Caco-2 (cell line): Measurements from ENCODE around the gene TTBK2. TPM values are rescaled to one million over a fixed set of nuclear protein-coding genes. Genes with fewer than 3 reads are reported as not detected.

Experiments used
- BruUV-seq: library from RNA; stranded (reverse); fragments of 400-500 nt; replicated peaks from 2 replicates; lab custom pipeline; 2021; lab: Mats Ljungman, UMichigan
- CTCF ChIA-PET: fragments of 300-600 bp; sonication (Branson Sonifier 250); formaldehyde crosslinking; loops from one replicate; lab custom pipeline; 2022; ENCODE audit warnings: antibody characterized with exemption; lab: Charles Lee
- POLR2A ChIA-PET: fragments of 300-600 bp; sonication (Branson Sonifier 250); formaldehyde crosslinking; loops from one replicate; lab custom pipeline; 2022; ENCODE audit warnings: antibody characterized with exemption; lab: Charles Lee
- DNase-seq, 2 experiments: peaks; one replicate each; pipeline versions ENCODE4 v3.0.0 to v3.0.0-alpha.2; 2020 to 2022
- H3K27me3 ChIP-seq: replicated peaks from 2 replicates; pipeline ENCODE4 v1.6.0; 2011; ENCODE audit warnings: low read length; ENCODE audit not compliant: control insufficient read depth, insufficient read depth
- H3K36me3 ChIP-seq: 2 replicates; pipeline ENCODE4 v1.5.1; 2011; ENCODE audit warnings: low read length; ENCODE audit not compliant: control insufficient read depth, insufficient read depth
- H3K4me1 ChIP-seq: fragments of 250-450 bp; sonication (Bioruptor Pico); 2 replicates; pipeline ENCODE4 v1.5.1; 2020; ENCODE audit warnings: mild to moderate bottlenecking
- H3K4me3 ChIP-seq: 2 replicates; pipeline ENCODE4 v1.5.1; 2011; ENCODE audit warnings: low read depth, mild to moderate bottlenecking, control low read depth, low read length
- H3K9me3 ChIP-seq: fragments of 250-450 bp; sonication (Bioruptor Pico); 2 replicates; pipeline ENCODE4 v1.5.1; 2020; ENCODE audit warnings: mild to moderate bottlenecking, moderate library complexity
- H3K27ac Mint-ChIP-seq: one replicate; pipeline ENCODE4 v1.8.0; 2022; ENCODE audit warnings: mixed read lengths; ENCODE audit not compliant: unreplicated experiment
- H3K27me3 Mint-ChIP-seq: one replicate; pipeline ENCODE4 v1.8.0; 2022; ENCODE audit warnings: mixed read lengths; ENCODE audit not compliant: insufficient read depth, unreplicated experiment
- H3K36me3 Mint-ChIP-seq: one replicate; pipeline ENCODE4 v1.8.0; 2022; ENCODE audit warnings: mild to moderate bottlenecking, mixed read lengths; ENCODE audit not compliant: insufficient read depth, unreplicated experiment
- H3K4me1 Mint-ChIP-seq: one replicate; pipeline ENCODE4 v1.8.0; 2022; ENCODE audit warnings: low read depth, mixed read lengths; ENCODE audit not compliant: unreplicated experiment
- H3K4me3 Mint-ChIP-seq: one replicate; pipeline ENCODE4 v1.8.0; 2022; ENCODE audit warnings: mild to moderate bottlenecking, moderate library complexity, mixed read lengths; ENCODE audit not compliant: unreplicated experiment
- H3K9me3 Mint-ChIP-seq: one replicate; pipeline ENCODE4 v1.8.0; 2022; ENCODE audit warnings: mixed read lengths; ENCODE audit not compliant: unreplicated experiment
- intact Hi-C: fragments of 100-400 bp; cut with micrococcal nuclease; formaldehyde crosslinking; loops from one replicate; pipeline ENCODE4 v1.10.0; 2022; ENCODE audit not compliant: unreplicated experiment
- total RNA-seq: library from RNA; stranded (reverse); gene quantifications from 2 replicates; pipeline ENCODE4 v1.2.3, GENCODE V29; 2022
- TF ChIP-seq, protein P1 (sequence below), 2 experiments: fragments of 200-600 bp in 1 of 2; IDR thresholded peaks; 1 replicate in 1 of 2; 2 replicates in 1 of 2; pipeline versions ENCODE4 v1.5.1 to v1.8.0; 2011 to 2022; ENCODE audit warnings: antibody characterized with exemption in 1 of 2, control low read depth in 1 of 2, inconsistent platforms in 1 of 2, low read depth in 1 of 2, low read length in 1 of 2, mild to moderate bottlenecking in 1 of 2, moderate library complexity in 1 of 2; ENCODE audit not compliant: insufficient read depth in 1 of 2, severe bottlenecking in 1 of 2, unreplicated experiment in 1 of 2

TTBK2 gene
- total RNA-seq, 1 experiment from 2014 or later = 10.1 TPM

GRCh38 chr15:42937143-42937542, 16.6 kb upstream of the TTBK2 start:
- CTCF ChIA-PET = no interaction called here
- Mint-ChIP-seq H3K4me3 (no peak overlapping the region), H3K9me3 (no peaks in the 10 kb centered on the region), H3K4me1 (no peaks in the 10 kb centered on the region), H3K27ac (no peak overlapping the region), H3K27me3 (no peaks in the 10 kb centered on the region), H3K36me3 (peaks cover 6% of the 10 kb centered on the region)
- H3K36me3 ChIP-seq = no peaks in the 10 kb centered on the region
- POLR2A ChIA-PET = no interaction called here
- BruUV-seq = no TSS peak
- no peaks in the 10 kb centered on the region for H3K9me3 ChIP-seq
- TF ChIP-seq, protein P1, sequence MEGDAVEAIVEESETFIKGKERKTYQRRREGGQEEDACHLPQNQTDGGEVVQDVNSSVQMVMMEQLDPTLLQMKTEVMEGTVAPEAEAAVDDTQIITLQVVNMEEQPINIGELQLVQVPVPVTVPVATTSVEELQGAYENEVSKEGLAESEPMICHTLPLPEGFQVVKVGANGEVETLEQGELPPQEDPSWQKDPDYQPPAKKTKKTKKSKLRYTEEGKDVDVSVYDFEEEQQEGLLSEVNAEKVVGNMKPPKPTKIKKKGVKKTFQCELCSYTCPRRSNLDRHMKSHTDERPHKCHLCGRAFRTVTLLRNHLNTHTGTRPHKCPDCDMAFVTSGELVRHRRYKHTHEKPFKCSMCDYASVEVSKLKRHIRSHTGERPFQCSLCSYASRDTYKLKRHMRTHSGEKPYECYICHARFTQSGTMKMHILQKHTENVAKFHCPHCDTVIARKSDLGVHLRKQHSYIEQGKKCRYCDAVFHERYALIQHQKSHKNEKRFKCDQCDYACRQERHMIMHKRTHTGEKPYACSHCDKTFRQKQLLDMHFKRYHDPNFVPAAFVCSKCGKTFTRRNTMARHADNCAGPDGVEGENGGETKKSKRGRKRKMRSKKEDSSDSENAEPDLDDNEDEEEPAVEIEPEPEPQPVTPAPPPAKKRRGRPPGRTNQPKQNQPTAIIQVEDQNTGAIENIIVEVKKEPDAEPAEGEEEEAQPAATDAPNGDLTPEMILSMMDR (IDR thresholded peaks at IDR 0.05; ENCODE audit: insufficient read depth in 1 of 2, low read depth in 1 of 2, low read length in 1 of 2, severe bottlenecking in 1 of 2, unreplicated experiment in 1 of 2) = no peak
- no peak for DNase-seq
- no peak overlapping the region for H3K4me3 ChIP-seq
- intact Hi-C loops = no loop called here
- no peaks in the 10 kb centered on the region for H3K27me3 ChIP-seq
- no peaks in the 10 kb centered on the region for H3K4me1 ChIP-seq

DNA sequence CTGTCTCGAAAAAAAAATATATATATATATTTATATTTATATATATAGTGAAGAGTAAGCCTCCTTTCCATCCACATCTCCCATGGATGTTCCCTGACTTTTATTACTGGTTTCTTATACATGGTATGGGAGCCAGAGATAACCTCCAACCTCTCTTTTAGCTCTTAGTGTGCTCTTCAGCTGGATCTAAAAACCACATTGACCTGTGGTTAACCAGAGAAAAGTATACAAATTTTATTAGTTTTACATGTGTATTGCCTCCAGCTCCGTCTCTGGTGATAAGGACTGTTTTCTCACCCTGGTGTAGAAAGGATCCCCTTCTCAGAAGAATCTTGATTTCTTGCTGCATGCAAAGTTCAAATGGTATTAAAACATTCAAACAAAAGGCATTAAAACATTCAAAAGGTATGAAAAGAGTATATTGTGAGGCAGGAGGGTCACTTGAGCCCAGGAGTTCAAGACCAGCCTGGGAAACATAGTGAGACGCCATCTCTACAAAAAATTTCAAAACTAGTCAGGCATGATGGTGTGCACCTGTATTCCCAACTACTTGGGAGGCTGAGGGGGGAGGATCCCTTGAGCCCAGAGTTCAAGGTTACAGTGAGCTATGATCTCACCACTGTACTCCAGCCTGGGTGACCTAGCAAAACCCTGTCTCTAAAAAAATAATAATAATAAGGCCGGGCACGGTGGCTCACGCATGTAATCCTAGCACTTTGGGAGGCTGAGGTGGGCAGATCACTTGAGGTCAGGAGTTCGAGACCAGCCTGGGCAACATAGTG, 13.5 kb upstream of the TTBK2 start:
- Histone ChIP-seq H3K4me1 (no peaks in the 10 kb centered on the region), H3K9me3 (no peaks in the 10 kb centered on the region), H3K4me3 (no peak overlapping the region), H3K36me3 (no peaks in the 10 kb centered on the region), H3K27me3 (no peaks in the 10 kb centered on the region)
- no peak for DNase-seq
- Mint-ChIP-seq H3K9me3 (no peaks in the 10 kb centered on the region), H3K27me3 (no peaks in the 10 kb centered on the region), H3K27ac (no peak overlapping the region), H3K4me1 (no peaks in the 10 kb centered on the region), H3K4me3 (no peak overlapping the region), H3K36me3 (no peaks in the 10 kb centered on the region)
- CTCF ChIA-PET = no interaction called here
- TF ChIP-seq, protein P1 (IDR thresholded peaks at IDR 0.05; ENCODE audit: insufficient read depth in 1 of 2, low read depth in 1 of 2, low read length in 1 of 2, severe bottlenecking in 1 of 2, unreplicated experiment in 1 of 2) = no peak
- no TSS peak for BruUV-seq
- POLR2A ChIA-PET = interaction anchor here (0.7 kb wide), 1 partner anchor 440 kb away, joined by 8 read pairs; no protein-coding TSS in a partner anchor
- intact Hi-C loops = no loop called here

DNA sequence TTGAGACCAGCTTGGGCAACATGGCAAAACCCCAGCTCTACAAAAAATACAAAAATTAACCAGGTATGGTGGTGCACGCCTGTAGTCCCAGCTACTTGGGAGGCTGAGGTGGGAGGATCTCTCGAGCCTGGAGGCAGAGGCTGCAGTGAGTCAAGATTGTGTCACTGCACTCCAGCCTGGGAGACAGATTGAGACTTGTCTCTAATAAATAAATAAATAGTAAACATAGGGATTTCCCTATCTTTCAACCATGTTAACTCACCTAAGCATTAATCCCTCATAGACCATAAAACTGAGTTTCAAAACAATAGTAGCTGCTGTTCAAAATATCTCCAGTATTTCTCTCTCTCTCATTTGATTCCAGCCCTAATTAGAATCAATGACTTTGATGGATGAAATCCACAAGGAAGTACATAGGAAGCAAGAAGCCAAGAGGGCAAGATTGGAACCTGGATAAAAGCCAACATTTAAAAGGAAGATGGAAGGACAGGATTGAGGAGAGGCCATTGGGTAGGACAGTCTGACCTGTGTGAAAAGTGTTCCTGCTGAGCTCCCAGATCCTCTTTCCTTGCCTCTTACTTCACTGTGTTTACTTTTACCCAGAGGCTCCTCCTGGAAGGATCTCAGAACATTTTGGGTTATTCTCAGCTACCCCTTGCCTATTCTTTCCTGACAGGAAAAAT, 12.4 kb upstream of the TTBK2 start:
- H3K4me3 ChIP-seq = no peak overlapping the region
- no peaks in the 10 kb centered on the region for H3K27me3 ChIP-seq
- ChIA-PET CTCF (no interaction called here), POLR2A (no interaction called here)
- intact Hi-C loops = no loop called here
- Mint-ChIP-seq H3K4me3 (no peak overlapping the region), H3K4me1 (no peaks in the 10 kb centered on the region), H3K27me3 (no peaks in the 10 kb centered on the region), H3K27ac (no peak overlapping the region), H3K9me3 (no peaks in the 10 kb centered on the region), H3K36me3 (no peaks in the 10 kb centered on the region)
- DNase-seq = no peak
- TF ChIP-seq, protein P1 (IDR thresholded peaks at IDR 0.05; ENCODE audit: insufficient read depth in 1 of 2, low read depth in 1 of 2, low read length in 1 of 2, severe bottlenecking in 1 of 2, unreplicated experiment in 1 of 2) = no peak
- no peaks in the 10 kb centered on the region for H3K9me3 ChIP-seq
- no peaks in the 10 kb centered on the region for H3K4me1 ChIP-seq
- BruUV-seq = no TSS peak
- no peaks in the 10 kb centered on the region for H3K36me3 ChIP-seq
